HEK293 (cell line): Measurements from ENCODE around the gene IL24.
"Not testable (repeated sequence)": the region's sequence is repeated elsewhere in the genome, so short reads cannot be mapped to it uniquely, and the experiment has no call there.

Experiments used
- CTCF ChIA-PET: fragments of 350-600 bp; formaldehyde crosslinking; extraction: SDS; loops from one replicate; lab custom pipeline; 2021; ENCODE audit warnings: antibody characterized with exemption; lab: Yijun Ruan, JAX
- POLR2A ChIA-PET: fragments of 300-600 bp; formaldehyde crosslinking; extraction: SDS; loops from one replicate; lab custom pipeline; 2020; ENCODE audit warnings: antibody characterized with exemption, inconsistent platforms; lab: Yijun Ruan, JAX
- H3K27ac ChIP-seq: fragments of 200-500 bp; sonication (Bioruptor generic); 2 replicates; pipeline ENCODE4 v1.5.1; 2014; ENCODE audit warnings: low read depth, low read length, control low read depth, inconsistent platforms; ENCODE audit errors: extremely low read depth
- H3K36me3 ChIP-seq, 2 experiments: fragments of 200-500 bp in 1 of 2; sonication (Bioruptor generic) in 1 of 2; 1 replicate in 1 of 2; 2 replicates in 1 of 2; pipeline ENCODE4 v1.5.1; 2014 to 2017; ENCODE audit warnings: inconsistent platforms in 2 of 2, low read length in 2 of 2; ENCODE audit not compliant: control insufficient read depth in 2 of 2, insufficient read depth in 1 of 2
- H3K4me1 ChIP-seq: fragments of 200-500 bp; sonication (Bioruptor generic); 2 replicates; pipeline ENCODE4 v1.5.1; 2014; ENCODE audit warnings: mild to moderate bottlenecking, low read length, inconsistent platforms; ENCODE audit not compliant: control insufficient read depth, insufficient read depth
- H3K4me3 ChIP-seq: 2 replicates; pipeline ENCODE4 v1.5.1; 2011; ENCODE audit warnings: low read depth, mild to moderate bottlenecking, control low read depth, low read length, moderate library complexity
- H3K9me3 ChIP-seq: fragments of 200-500 bp; sonication (Bioruptor generic); 2 replicates; pipeline ENCODE4 v1.5.1; 2014; ENCODE audit warnings: low read depth, low read length, inconsistent platforms; ENCODE audit not compliant: control insufficient read depth, insufficient read depth
- BCL11B ChIP-seq: fragments of 450-650 bp; formaldehyde crosslinking; IDR thresholded peaks from 2 replicates; pipeline ENCODE4 v1.5.1; 2016; ENCODE audit warnings: low read depth, missing biosample characterization, missing genetic modification characterization
- KLF16 ChIP-seq: fragments of 450-650 bp; formaldehyde crosslinking; IDR thresholded peaks from 2 replicates; pipeline ENCODE4 v1.5.1; 2017; ENCODE audit warnings: missing biosample characterization, missing genetic modification characterization
- OSR2 ChIP-seq: fragments of 450-650 bp; formaldehyde crosslinking; IDR thresholded peaks from 2 replicates; pipeline ENCODE4 v1.5.1; 2016; ENCODE audit warnings: missing biosample characterization, missing genetic modification characterization
- PBX3 ChIP-seq: sonication (generic); formaldehyde crosslinking; IDR thresholded peaks from 2 replicates; pipeline ENCODE4 v1.8.1; 2022; ENCODE audit warnings: mild to moderate bottlenecking, moderate library complexity, missing genetic modification reagents
- PRDM6 ChIP-seq: fragments of 450-650 bp; formaldehyde crosslinking; IDR thresholded peaks from 2 replicates; pipeline ENCODE4 v1.5.1; 2017; ENCODE audit warnings: missing biosample characterization, missing genetic modification characterization
- ZBTB48 ChIP-seq: fragments of 450-650 bp; formaldehyde crosslinking; IDR thresholded peaks from 2 replicates; pipeline ENCODE4 v1.5.1; 2016; ENCODE audit warnings: missing biosample characterization, missing genetic modification characterization
- ZNF146 ChIP-seq: fragments of 450-650 bp; formaldehyde crosslinking; IDR thresholded peaks from 2 replicates; pipeline ENCODE4 v1.5.1; 2016; ENCODE audit warnings: missing biosample characterization, missing genetic modification characterization
- ZNF174 ChIP-seq: fragments of 450-650 bp; formaldehyde crosslinking; IDR thresholded peaks from 2 replicates; pipeline ENCODE4 v1.5.0; 2017; ENCODE audit warnings: missing biosample characterization, mild to moderate bottlenecking, missing genetic modification characterization
- ZNF19 ChIP-seq: fragments of 450-650 bp; formaldehyde crosslinking; IDR thresholded peaks from 2 replicates; pipeline ENCODE4; 2016; ENCODE audit warnings: missing biosample characterization, missing genetic modification characterization, low read depth
- ZNF266 ChIP-seq: fragments of 450-650 bp; formaldehyde crosslinking; IDR thresholded peaks from 2 replicates; pipeline ENCODE4 v1.5.1; 2016; ENCODE audit warnings: missing biosample characterization, missing genetic modification characterization, low read depth
- ZNF341 ChIP-seq: fragments of 450-650 bp; formaldehyde crosslinking; IDR thresholded peaks from 2 replicates; pipeline ENCODE4; 2016; ENCODE audit warnings: low read depth, missing biosample characterization, missing genetic modification characterization
- ZNF354C ChIP-seq: fragments of 450-650 bp; formaldehyde crosslinking; IDR thresholded peaks from 2 replicates; pipeline ENCODE4 v1.5.1; 2016; ENCODE audit warnings: missing biosample characterization, missing genetic modification characterization, low read depth, borderline replicate concordance
- ZNF48 ChIP-seq: fragments of 450-650 bp; formaldehyde crosslinking; IDR thresholded peaks from 2 replicates; pipeline ENCODE4 v1.5.1; 2016; ENCODE audit warnings: missing biosample characterization, missing genetic modification characterization
- ZNF513 ChIP-seq: fragments of 450-650 bp; IDR thresholded peaks from 2 replicates; pipeline ENCODE4 v1.5.1; 2018; ENCODE audit warnings: missing biosample characterization, missing genetic modification characterization
- ZNF529 ChIP-seq: fragments of 450-650 bp; formaldehyde crosslinking; IDR thresholded peaks from 2 replicates; pipeline ENCODE4 v1.5.1; 2017; ENCODE audit warnings: missing genetic modification characterization, missing biosample characterization; ENCODE audit not compliant: insufficient replicate concordance
- ZNF610 ChIP-seq: fragments of 450-650 bp; formaldehyde crosslinking; IDR thresholded peaks from 2 replicates; pipeline ENCODE4 v1.5.1; 2016; ENCODE audit warnings: missing biosample characterization, missing genetic modification characterization, borderline replicate concordance
- ZNF621 ChIP-seq: fragments of 450-650 bp; formaldehyde crosslinking; IDR thresholded peaks from 2 replicates; pipeline ENCODE4 v1.5.1; 2017; ENCODE audit warnings: missing biosample characterization, missing genetic modification characterization
- ZSCAN30 ChIP-seq: fragments of 450-650 bp; IDR thresholded peaks from 2 replicates; pipeline ENCODE4 v1.5.1; 2018; ENCODE audit warnings: missing biosample characterization, mild to moderate bottlenecking, missing genetic modification characterization, moderate library complexity
- TF ChIP-seq, protein P1 (sequence below): fragments of 450-650 bp; formaldehyde crosslinking; IDR thresholded peaks from 2 replicates; pipeline ENCODE4 v1.5.0; 2017; ENCODE audit warnings: missing biosample characterization, missing genetic modification characterization, borderline replicate concordance

Gene IL24

DNA sequence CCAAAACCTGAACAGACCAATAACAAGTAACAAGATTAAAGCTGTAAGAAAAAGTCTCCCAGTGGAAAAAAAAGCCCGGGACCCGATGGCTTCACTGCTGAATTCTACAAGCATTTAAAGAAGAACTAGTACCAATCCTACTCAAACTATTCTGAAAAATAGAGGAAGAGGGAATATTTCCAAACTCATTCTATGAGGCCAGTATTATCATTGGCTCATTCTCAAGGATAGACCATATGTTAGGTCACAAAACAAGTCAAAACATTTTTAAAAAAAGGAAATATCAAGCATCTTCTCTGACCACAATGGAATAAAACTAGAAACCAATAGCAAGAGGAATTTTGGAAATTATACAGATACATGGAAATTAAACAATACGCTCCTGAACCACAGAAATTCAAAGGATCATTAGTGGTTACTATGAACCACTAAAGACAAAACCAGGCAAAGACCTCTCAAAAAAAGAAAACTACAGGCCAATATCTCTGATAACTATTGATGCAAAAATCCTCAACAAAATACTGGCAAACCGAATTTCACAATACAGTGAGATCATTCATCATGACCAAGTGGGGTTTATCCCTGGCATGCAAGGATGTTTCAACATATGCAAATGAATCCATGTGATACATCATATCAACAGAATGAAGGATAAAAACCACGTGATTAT, 45.8 kb upstream of the IL24 start:
- peaks cover 4% of the 10 kb centered on the region; the same call in 1 of the 2 replicates for H3K4me1 ChIP-seq
- TF ChIP-seq PBX3 (CRISPR knock-in tag) = no peak
- no peak for TF ChIP-seq ZNF174 (tag by site-specific recombination)
- no peak for TF ChIP-seq KLF16 (tag by site-specific recombination)
- no peak for TF ChIP-seq ZNF19 (tag by site-specific recombination)
- TF ChIP-seq ZNF354C (tag by site-specific recombination) = no peak
- no peak for TF ChIP-seq ZNF621 (tag by site-specific recombination)
- TF ChIP-seq ZNF513 (tag by site-specific recombination) = no peak
- TF ChIP-seq, all 188 proteins: peak for 0
- Histone ChIP-seq H3K36me3 (no peaks in the 10 kb centered on the region), H3K9me3 (no peaks in the 10 kb centered on the region), H3K27ac (no peak overlapping the region), H3K4me3 (no peak overlapping the region)
- CTCF ChIA-PET = interaction anchor here (0.5 kb wide), 1 partner anchor 116 kb away, joined by 3 read pairs; no protein-coding TSS in a partner anchor
- POLR2A ChIA-PET = no interaction called here

- H3K36me3 ChIP-seq, H3K4me1 ChIP-seq, H3K9me3 ChIP-seq, POLR2A ChIA-PET, H3K4me3 ChIP-seq, H3K27ac ChIP-seq: not testable (repeated sequence)
- CTCF ChIA-PET = interaction anchor here (5.5 kb wide), 1 partner anchor 12 kb away, joined by 27 read pairs; the partner anchor contains the start of gene IL20
These were observed 44.6 kb upstream of the IL24 start for GRCh38 chr1:206852662-206853061.

DNA sequence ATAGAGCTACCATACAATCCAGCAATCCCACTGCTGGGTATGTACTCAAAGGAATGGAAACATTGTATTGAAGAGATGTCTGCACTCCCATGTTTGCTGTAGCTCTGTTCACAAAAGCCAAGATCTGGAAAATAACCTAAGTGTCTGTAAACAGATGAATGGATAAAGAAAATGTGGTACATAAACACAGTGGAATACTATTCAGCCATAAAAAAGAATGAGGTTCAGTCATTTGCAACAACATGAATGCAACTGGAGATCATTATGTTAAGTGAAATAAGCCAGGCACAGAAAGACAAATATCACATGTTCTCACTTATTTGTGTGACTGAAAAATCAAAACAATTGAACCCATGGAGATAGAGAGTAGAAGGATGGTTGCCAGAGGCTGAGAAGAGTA, 43.5 kb upstream of the IL24 start:
- CTCF ChIA-PET = interaction anchor here (0.8 to 5.5 kb wide), 2 partner anchors 11 to 28 kb away, joined by 3 to 27 read pairs; partner anchors contain the start of gene IL20
- H3K9me3 ChIP-seq, POLR2A ChIA-PET, H3K4me1 ChIP-seq: not testable (repeated sequence)
- peak; percentile 65 for TF ChIP-seq ZNF146
- TF ChIP-seq, all 188 proteins: peak for 1; not testable (repeated sequence) for 187
- H3K4me3 ChIP-seq, H3K36me3 ChIP-seq, H3K27ac ChIP-seq: not testable (repeated sequence)

DNA sequence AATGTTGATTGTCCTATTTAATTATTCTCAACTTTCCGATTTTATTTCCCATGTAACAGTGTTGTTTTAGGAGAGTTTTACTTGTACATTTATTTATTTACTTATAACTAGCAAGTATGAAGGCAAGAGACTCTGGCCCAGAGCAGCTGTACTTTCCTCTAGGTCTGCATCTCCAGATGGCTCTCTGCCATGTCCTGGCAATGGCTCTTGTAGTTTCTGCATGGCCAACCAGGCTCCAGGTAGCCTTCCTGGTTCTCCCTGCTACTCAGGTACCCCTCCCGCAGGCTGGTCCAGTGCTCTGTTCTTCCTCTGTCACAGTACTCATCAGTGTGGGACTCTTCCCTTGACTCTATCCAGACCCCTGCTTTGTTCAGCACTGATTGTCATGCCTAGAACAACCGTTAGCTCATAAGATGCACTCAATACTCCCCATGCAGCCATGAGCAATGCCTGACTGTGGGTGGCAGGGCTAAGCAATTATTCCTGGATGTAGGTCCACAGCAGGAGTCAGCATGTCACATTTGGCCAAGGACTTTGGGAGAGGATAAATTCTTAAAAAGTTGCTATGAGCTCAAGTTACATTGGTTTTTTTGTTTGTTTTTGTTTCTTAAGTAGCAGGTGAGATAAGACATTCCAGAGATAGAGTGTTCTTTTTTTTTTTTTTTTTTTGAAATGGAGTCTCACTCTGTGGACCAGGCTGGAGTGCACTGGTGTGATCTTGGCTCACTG, 42.7 kb upstream of the IL24 start:
- Histone ChIP-seq H3K36me3 (no peaks in the 10 kb centered on the region), H3K27ac (no peak overlapping the region), H3K9me3 (no peaks in the 10 kb centered on the region), H3K4me1 (peaks cover 4% of the 10 kb centered on the region; the same call in 1 of the 2 replicates), H3K4me3 (no peak overlapping the region)
- ChIA-PET CTCF (interaction anchor here (0.6 to 5.5 kb wide), 5 partner anchors 10 to 57 kb away, joined by 3 to 27 read pairs (median 4); partner anchors contain the start of gene IL20), POLR2A (interaction anchor here (0.7 kb wide), 1 partner anchor 216 kb away, joined by 5 read pairs; no protein-coding TSS in a partner anchor)
- TF ChIP-seq, protein P1, sequence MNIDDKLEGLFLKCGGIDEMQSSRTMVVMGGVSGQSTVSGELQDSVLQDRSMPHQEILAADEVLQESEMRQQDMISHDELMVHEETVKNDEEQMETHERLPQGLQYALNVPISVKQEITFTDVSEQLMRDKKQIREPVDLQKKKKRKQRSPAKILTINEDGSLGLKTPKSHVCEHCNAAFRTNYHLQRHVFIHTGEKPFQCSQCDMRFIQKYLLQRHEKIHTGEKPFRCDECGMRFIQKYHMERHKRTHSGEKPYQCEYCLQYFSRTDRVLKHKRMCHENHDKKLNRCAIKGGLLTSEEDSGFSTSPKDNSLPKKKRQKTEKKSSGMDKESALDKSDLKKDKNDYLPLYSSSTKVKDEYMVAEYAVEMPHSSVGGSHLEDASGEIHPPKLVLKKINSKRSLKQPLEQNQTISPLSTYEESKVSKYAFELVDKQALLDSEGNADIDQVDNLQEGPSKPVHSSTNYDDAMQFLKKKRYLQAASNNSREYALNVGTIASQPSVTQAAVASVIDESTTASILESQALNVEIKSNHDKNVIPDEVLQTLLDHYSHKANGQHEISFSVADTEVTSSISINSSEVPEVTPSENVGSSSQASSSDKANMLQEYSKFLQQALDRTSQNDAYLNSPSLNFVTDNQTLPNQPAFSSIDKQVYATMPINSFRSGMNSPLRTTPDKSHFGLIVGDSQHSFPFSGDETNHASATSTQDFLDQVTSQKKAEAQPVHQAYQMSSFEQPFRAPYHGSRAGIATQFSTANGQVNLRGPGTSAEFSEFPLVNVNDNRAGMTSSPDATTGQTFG (tag by site-specific recombination) = no peak
- TF ChIP-seq OSR2 = peak; percentile 37; the same call in 1 of the 2 replicates
- no peak for TF ChIP-seq ZSCAN30
- no peak for TF ChIP-seq ZNF610
- TF ChIP-seq ZNF266 (tag by site-specific recombination) = no peak
- no peak for TF ChIP-seq ZBTB48 (tag by site-specific recombination)
- TF ChIP-seq PRDM6 = no peak
- TF ChIP-seq BCL11B (tag by site-specific recombination) = no peak
- no peak for TF ChIP-seq ZNF341 (tag by site-specific recombination)
- TF ChIP-seq ZNF529 (tag by site-specific recombination) = no peak
- TF ChIP-seq ZNF48 (tag by site-specific recombination) = no peak
